HEK293T (cell line): Measurements from ENCODE around the gene POMGNT1.

Source experiments
- BHLHE40 ChIP-seq: fragments of 450-650 bp; IDR thresholded peaks from 2 replicates; pipeline ENCODE4 v1.6.1; 2016; ENCODE audit warnings: mild to moderate bottlenecking, moderate library complexity, borderline replicate concordance
- CTBP1 ChIP-seq: fragments of 450-650 bp; IDR thresholded peaks from 2 replicates; pipeline ENCODE4 v1.6.1; 2016; ENCODE audit warnings: borderline replicate concordance
- ELF4 ChIP-seq: fragments of 450-650 bp; IDR thresholded peaks from 2 replicates; pipeline ENCODE4 v1.6.1; 2017; ENCODE audit warnings: antibody characterized with exemption
- FOXA1 ChIP-seq: fragments of 450-650 bp; IDR thresholded peaks from 2 replicates; pipeline ENCODE4 v1.6.1; 2016; ENCODE audit warnings: mild to moderate bottlenecking
- FOXK2 ChIP-seq: fragments of 450-650 bp; IDR thresholded peaks from 2 replicates; pipeline ENCODE4 v1.6.1; 2016; ENCODE audit warnings: mild to moderate bottlenecking
- FOXM1 ChIP-seq: fragments of 450-650 bp; IDR thresholded peaks from 2 replicates; pipeline ENCODE4 v1.6.1; 2017; ENCODE audit warnings: mild to moderate bottlenecking, borderline replicate concordance
- L3MBTL2 ChIP-seq: fragments of 450-650 bp; conservative IDR thresholded peaks from 2 replicates; pipeline ENCODE4 v1.6.1; 2016; ENCODE audit warnings: mild to moderate bottlenecking
- NFRKB ChIP-seq: fragments of 450-650 bp; IDR thresholded peaks from 2 replicates; pipeline ENCODE4 v1.6.1; 2016; ENCODE audit warnings: mild to moderate bottlenecking, moderate library complexity
- SP1 ChIP-seq: fragments of 450-650 bp; IDR thresholded peaks from 2 replicates; pipeline ENCODE4 v1.6.1; 2017
- TARDBP ChIP-seq: fragments of 450-650 bp; IDR thresholded peaks from 2 replicates; pipeline ENCODE4 v1.6.1; 2016
- ZNF384 ChIP-seq: fragments of 450-650 bp; IDR thresholded peaks from 2 replicates; pipeline ENCODE4 v1.6.1; 2016
- TF ChIP-seq, protein P1 (sequence below): fragments of 450-650 bp; IDR thresholded peaks from 2 replicates; pipeline ENCODE4 v1.6.1; 2016

DNA sequence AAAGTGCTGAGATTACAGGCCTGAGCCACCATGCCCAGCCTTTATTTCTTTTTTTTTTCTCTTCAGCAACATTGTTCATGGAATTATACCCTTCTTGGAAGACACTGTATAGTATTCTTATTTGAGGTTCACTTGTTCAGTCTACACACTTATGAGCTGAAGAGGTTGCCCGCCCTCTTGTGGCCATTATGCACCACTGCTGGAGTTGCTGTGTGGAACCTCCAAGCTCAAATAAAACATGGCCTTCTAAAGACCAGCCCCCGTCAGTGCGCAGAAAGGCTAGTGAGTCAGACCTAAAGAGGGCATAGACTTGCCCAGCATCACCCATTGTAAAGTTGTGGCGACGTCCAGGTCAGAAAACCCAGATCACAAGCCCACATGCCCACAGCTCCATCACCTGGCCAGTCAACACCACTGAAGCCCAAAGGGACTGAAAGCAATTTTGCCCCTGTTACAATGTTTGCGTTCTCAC is 25.3 kb upstream of the POMGNT1 start:
- TF ChIP-seq TARDBP: no peak
- TF ChIP-seq FOXA1: no peak
- no peak for TF ChIP-seq SP1
- TF ChIP-seq BHLHE40: no peak
- TF ChIP-seq FOXM1: no peak
- no peak for TF ChIP-seq ZNF384
- TF ChIP-seq ELF4: no peak
- no peak for TF ChIP-seq CTBP1
- TF ChIP-seq, protein P1, sequence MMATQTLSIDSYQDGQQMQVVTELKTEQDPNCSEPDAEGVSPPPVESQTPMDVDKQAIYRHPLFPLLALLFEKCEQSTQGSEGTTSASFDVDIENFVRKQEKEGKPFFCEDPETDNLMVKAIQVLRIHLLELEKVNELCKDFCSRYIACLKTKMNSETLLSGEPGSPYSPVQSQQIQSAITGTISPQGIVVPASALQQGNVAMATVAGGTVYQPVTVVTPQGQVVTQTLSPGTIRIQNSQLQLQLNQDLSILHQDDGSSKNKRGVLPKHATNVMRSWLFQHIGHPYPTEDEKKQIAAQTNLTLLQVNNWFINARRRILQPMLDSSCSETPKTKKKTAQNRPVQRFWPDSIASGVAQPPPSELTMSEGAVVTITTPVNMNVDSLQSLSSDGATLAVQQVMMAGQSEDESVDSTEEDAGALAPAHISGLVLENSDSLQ: no peak
- no peak for TF ChIP-seq L3MBTL2
- no peak for TF ChIP-seq NFRKB
- no peak for TF ChIP-seq FOXK2
